Adrenal gland (tissue), 5 donors: ENCODE results near the gene HRAS.

ENCODE experiments used
- CTCF ChIP-seq, 6 experiments: fragments of 450-650 bp in 4 of 6; fragments of 200-600 bp in 2 of 6; sonication (generic) in 1 of 6; IDR thresholded peaks; 1 replicate in 5 of 6; 2 replicates in 1 of 6; pipeline versions ENCODE4 v1.5.1 to v1.8.0; 2016 to 2021; ENCODE audit warnings: antibody characterized with exemption in 6 of 6, mild to moderate bottlenecking in 2 of 6, moderate library complexity in 1 of 6
- POLR2A ChIP-seq, 2 donors: fragments of 450-650 bp; IDR thresholded peaks; one replicate each; pipeline ENCODE4 v1.6.1; 2017; ENCODE audit warnings: antibody characterized with exemption in 2 of 2, mild to moderate bottlenecking in 2 of 2, moderate library complexity in 1 of 2
- donor health status: DM: no; HTN: no; CAD: no.

- TF ChIP-seq CTCF (IDR thresholded peaks at IDR 0.05) (no peak), POLR2A (IDR thresholded peaks at IDR 0.05) (no peak)
Measured at GRCh38 chr11:550746-551085, 15.3 kb upstream of the HRAS start.
